T-helper 2 cell treated with Interferon-gamma antibody and Interleukin-4, amounts not matched to agents 100 ng/mL and 5 ng/mL, for 36 hours (primary cell): Measurements from ENCODE around the gene KIAA0232. TPM values are rescaled to one million over a fixed set of nuclear protein-coding genes. Genes with fewer than 3 reads are reported as not detected.

ENCODE experiments used
- intact Hi-C: fragments of 100-400 bp; cut with micrococcal nuclease; formaldehyde crosslinking; loops from one replicate; pipeline ENCODE4 v1.15.1; 2023
- total RNA-seq: library from RNA; stranded (reverse); gene quantifications from 2 replicates; pipeline ENCODE4 v1.2.3, GENCODE V29; 2022

KIAA0232 gene
- total RNA-seq, 1 donor from 2014 or later, result 15.6 TPM

DNA sequence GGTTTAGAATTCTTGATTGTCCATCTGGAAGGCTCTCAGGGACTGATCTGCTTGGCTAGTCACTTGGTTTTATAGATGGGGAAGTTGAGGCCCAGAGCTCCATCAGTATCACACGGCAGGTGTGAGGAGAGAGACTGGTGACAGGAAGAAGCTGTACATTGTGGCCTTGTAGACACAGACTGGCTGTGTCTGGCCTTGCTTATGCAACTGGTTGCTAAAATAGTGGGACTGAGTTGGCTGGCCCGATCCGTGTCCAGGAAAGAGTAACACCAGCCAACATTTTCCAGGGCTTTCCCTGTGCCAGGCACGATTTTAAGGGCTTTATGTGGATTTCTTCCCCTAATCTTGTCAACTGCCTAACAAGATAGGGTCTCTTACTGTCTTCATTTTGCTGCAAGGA, 129.9 kb downstream of the KIAA0232 start:
- intact Hi-C loops, result no loop called here

DNA sequence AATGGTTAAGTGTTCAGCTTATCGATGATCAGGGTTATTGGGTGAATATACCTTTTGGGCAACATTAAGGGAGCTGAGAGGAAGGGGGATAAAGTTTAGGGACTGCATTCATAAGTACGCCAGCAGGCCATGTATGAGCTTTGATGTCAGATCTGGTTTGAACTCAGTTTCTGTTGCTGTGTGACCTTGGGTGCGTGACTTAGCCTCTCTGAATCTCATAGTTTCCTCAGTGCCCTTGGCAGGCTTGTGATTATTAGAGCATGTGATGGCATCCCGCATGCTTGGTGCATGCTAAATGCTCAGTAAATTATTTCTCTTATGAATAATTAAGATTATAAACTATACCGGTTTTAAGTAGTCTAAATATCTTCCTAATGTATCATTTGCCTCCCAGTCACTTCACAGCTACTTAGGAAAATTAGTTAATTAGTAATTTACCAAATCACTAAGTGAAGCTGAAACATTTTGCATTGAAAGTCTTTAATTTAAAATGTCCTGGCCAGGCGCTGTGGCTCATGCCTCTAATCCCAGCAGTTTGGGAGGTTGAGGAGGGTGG, 130.9 kb downstream of the KIAA0232 start:
- intact Hi-C loops, result no loop called here

DNA sequence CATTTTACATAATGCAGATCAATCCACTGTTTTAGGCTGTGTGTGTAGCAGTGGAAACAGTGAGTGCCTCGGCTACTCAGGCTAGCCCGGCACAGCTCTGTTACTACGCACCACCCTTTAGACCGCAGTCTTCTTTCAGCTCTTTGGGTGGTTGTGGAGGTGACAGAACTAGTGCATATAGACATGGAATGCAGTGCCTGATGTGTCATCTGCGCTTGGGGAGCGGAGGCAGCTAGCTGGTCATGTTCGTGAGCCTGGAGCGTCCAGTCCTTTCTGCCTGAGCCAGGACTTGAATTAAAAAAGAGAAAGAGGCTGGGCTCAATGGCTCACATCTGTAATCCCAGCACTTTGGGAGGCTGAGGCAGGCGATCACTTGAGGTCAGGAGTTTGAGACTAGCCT, 131.9 kb downstream of the KIAA0232 start:
- intact Hi-C loops, result no loop called here

DNA sequence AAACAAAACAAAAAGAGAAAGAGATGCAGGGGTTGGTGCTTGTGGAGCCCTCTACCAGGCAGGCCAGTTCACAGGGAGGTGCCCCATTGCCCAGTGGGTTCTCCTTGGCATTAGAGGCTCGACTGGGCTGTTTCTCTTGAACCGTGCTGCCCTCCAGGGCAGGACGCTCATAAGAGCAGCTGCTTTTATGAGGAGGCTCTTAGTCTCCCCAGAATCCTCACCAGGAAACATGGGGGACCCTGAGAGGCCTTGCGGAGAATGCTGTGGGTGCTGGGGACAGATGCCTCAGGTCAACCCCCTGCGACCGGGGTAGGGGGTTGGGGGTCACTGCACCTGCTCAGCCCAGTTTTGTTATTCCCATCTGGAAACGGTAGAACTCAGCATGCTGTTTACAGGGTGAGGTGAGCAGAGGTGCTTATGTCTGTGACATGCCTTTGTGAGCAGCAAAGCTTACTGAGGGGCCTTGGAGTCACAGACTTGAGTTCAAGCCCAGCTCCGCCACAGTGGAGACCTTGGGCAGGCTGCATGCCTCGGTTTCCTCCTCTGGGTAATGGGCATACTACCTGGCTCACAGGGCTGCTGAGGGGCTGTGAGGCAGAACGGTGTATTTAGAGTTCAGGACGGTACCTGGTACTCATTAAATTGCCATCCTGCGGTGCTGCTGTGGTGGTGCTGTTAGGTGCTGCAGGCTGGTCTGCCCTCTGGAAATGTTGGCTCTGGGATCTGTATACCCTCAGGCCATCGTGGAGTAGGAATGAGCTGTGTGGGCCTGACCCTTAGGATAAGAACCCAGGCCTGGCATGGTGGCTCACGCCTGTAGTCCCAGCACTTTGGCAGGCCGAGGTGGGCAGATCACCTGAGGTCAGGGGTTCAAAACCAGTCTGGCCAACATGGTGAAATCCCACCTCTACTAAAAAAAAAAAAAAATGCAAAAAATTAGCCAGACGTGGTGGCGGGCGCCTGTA, 132.8 kb downstream of the KIAA0232 start:
- intact Hi-C loops, result no loop called here

DNA sequence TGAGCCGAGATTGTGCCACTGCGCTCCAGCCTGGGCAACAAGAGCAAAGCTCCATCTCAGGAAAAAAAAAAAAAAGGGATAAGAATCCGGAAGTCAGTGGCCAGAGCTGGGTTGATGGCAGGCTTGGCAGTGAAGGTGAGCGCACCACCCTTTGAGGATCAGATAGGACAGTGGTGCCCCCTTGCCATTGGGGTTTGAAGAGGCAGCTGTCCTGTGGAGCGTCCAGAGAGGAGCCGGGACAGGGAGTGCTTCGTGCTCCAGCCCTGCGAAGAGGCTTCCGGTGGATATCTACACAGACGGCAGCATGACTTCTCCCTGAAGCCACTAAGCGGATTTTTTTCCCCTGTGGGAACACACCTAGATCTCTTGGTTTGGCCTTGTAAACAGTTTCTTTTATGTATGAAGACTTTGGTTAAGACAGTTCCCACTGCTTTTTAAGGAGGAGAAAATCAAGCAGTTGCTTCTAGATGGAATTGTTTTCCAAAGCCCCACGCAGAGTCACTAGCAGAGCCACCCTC, 133.6 kb downstream of the KIAA0232 start:
- intact Hi-C loops, result no loop called here

DNA sequence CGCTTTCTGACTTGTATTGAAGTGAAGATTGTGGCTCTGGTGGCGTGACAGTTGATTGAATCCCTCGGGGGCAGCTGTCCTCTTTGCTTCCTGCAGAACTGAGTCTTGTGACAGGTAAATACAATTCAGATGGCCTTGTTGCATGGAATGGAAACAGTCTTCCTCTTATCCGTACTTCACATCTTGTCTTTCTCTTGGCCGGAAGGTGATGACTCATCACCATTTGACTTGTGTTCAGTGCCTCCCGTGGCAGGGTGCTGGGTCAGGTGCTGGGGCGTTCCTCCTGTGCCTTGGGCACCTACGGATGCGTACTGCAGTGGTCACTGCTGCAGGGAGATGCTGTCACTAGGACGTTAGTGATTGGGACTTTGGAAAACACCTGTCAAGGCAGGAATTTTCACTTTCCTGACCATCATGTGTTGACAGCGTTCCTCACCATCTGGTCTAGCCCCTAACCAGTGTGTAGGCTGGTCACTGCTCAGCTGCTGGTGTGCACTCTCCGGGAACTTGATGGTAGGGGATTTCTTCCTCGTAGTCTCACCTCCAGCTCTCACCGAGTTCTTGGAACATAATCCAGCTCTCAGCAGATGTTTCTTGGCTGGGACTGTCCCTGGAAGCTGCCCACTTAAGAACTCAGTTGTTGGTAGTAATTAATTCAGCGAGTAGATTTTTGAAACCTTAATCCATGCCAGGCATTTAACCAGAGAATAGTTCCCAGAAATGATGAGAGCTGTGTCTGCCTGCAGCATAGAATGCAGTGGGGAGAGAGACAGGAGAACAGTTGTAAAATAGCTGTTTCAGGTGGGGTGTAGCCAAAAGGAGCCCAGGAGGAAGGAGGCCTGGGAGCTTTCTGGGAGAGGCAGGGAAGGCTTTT, 134.3 kb downstream of the KIAA0232 start:
- intact Hi-C loops, result no loop called here

DNA sequence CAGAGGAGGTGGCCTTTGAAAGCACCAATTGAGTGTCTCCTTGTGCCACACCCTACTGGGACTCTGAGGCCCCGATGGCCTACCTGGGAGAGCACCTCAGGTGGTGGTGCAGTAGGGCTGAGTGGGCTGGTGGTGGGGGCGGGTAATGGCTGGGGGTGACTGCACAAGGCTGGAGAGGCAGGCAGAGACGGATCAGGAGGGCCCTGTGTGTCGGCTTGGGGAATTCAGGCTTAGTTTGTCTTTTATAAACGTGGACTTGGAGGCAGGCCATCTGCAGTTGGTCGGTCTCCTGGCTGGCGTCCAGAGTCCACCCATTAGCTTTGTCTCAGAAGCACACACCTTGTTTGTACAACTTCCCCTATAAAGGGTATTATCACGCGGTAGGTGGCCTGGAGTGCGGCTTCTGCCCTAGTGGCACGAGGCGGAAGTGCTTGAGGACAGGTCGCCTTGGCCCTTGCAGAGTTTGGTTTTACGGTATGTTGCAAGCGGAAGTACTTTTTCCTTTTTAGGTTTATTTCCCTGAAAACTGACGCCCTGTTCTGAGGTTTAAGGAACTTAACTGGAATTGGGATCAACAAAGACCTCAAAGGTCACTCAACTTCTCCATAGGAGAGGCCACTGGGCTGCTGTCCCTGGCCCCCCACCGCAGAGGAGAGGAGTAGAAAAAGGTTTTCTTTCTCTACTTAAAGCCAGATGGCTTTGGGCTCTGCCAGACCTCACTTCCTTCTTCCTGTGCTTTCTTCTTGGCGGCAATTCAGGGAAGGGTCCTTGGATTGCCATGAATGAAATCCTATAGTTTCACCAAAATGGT, 135.1 kb downstream of the KIAA0232 start:
- intact Hi-C loops, result loop anchor here (1.0 kb wide), 1 partner anchor 10 kb away; no protein-coding TSS in a partner anchor

DNA sequence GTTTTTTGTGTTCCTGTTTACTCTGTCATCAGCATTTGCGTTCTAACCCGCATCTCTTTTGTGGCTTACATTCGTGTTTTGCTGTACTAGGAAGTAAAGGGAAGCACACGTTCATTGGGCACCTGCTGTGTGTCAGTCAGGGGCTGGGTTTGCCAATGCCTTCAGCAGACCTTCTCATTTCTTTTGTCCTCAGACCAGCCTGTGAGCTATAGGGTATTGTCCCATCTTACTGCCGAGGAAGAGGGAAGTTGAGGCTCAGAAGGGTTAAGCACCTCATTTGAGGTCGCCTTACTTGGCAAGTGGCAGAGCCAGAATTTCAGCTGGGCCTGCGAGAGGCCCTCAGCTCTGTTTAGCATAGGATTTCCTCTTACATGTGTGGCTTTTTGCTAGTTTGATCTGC, 135.8 kb downstream of the KIAA0232 start:
- intact Hi-C loops, result loop anchor here (1.0 kb wide), 1 partner anchor 9 kb away; no protein-coding TSS in a partner anchor

DNA sequence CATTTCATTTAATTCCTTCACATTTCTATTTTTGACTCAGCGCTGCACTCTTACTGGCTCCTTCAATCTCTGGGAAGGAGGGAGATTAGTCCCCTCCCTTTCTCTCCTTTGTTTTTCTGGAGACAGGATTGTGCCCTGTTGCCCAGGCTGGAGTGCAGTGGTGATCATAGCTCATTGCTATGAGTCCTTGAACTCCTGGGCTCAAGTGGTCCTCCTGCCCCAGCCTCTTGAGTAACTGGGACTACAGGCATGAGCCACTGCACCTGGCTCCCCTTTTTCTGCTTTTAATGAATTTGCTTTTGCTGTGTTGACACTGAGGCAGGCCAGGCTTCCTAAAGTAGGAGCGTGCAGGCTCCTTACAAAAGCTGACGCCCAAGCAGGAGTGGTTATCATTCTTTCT, 137.6 kb downstream of the KIAA0232 start:
- intact Hi-C loops, result no loop called here

DNA sequence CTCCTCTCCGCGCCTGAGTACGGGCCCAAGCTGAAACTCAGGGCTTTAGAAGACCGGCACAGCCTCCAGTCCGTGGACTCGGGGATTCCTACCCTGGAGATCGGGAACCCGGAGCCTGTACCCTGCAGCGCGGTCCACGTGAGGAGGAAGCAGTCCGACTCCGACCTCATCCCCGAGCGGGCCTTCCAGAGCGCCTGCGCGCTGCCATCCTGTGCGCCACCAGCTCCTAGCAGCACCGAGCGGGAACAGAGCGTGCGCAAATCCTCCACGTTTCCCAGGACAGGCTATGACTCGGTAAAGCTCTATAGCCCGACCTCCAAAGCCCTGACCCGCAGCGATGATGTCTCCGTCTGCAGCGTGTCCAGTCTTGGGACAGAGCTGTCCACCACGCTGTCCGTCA, 141.0 kb downstream of the KIAA0232 start:
- intact Hi-C loops, result no loop called here

DNA sequence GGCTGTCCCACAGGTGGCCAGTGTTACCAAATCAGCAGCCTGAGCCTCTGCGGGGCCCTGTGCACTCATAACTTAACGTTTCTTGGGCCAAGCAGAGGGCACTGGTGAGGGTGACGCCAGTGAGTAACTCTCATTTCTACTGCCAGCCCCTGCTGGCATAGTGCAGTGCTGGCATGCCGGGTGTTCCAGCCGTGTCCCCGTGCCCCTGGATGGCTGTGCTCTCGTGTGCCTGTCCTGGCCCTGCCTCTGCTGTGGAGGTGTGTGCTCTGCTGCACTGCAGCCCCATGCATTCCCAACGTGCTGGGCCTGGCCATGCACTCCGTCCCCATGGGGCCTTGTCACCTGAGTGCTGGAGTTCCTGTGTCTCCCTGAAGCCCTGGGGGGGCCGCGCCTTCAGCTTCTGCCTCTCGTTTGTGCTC, 141.8 kb downstream of the KIAA0232 start:
- intact Hi-C loops, result no loop called here

DNA sequence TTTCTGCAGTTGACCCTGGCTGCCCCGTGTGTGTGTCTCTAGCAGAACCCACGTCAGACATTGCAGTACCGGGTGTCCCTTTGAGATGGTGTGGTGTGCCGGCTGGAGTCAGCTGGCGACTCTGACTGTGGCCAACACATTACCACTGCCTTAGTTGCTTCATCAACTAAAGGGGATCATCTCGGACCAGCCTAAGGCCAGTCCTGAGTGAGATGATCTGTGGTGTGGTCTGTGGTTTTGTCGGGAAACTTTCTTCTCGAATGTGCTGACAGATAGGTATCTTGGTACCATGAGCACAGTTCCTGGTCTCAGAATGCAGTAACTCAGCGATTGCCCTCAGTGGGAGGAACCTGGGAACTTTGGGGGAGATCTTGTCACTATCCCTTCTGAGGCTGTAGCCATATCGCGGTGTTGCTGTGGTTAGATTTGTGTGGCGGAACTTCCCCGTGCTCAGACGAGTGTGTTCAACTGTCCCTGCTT, 142.9 kb downstream of the KIAA0232 start:
- intact Hi-C loops, result no loop called here

DNA sequence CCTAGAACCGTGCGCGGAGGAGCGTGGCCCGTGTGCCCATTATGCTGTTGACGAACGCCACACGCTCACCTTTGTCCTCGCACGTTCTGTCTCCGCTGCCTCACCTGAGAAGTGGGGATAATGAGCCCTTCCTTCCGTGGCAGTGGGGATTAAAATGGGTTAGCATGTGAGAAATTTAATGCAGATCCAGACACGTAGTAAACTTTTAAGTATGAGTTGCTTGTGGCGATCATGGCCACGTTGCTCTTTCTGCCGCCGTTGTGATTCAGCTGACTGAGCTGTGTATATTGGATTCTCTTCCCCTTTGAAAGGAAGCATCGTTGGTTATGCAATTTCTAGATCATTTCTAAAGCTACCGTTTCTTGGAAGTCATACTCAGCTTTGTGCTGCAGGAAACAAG, 143.6 kb downstream of the KIAA0232 start:
- intact Hi-C loops, result no loop called here

DNA sequence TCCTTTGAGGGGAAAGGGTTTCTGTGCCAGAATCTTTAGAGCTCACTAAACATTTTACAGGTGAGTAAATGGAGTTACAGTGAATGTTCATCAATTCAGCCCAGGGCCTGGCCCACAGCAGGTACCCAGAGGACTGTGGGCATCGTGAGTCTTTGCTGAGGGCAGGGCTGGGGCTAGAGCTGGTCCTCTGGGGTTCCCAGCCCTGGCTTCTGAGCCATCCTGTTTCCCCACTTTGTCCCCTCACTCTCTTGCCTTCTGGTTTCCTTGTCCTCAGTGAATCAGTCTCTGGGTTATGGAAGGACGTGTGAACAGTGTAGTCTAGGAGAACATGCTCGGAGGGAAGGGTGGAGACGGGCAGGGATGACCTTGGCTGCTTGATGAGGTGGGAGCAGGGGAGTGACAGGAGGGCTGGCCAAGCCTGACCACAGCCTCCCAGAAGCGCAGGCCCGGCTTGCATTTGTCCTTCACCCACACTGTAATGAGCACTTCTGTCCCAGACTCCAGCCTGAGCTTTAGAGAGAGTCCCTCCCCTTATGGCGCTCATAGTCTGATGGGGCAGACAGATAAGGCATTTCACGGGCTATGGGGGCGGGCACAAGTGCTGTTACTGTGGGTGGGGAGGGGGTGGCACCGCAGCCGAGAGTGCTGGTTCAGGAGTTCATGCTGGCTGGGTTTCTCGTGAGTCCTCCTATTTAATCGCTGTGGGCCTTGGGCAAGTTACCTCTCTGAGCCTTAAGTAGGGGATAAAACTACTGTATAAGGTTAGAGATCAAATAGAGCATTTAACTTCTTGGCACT, 144.4 kb downstream of the KIAA0232 start:
- intact Hi-C loops, result loop anchor here (1.0 kb wide), 1 partner anchor 9 kb away; no protein-coding TSS in a partner anchor

DNA sequence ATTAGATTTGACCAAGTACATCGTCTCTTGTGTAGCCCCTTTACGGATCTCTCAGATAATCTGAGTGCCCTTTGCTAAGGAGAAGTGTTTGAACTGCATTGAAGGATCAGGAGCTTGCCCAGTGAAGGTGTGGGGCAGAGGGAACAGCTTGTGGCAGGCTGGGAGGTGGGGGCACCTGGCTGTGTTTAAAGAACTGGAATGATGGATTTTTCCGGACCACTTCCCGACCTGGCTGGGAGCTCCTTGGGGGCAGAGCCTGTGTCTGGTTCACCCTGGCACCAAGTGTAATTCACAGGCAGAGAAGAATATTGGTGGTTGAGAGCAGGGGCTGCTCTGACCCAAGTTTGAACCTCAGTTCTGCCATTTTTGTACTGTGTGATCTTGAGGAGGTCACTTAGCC, 145.6 kb downstream of the KIAA0232 start:
- intact Hi-C loops, result no loop called here

DNA sequence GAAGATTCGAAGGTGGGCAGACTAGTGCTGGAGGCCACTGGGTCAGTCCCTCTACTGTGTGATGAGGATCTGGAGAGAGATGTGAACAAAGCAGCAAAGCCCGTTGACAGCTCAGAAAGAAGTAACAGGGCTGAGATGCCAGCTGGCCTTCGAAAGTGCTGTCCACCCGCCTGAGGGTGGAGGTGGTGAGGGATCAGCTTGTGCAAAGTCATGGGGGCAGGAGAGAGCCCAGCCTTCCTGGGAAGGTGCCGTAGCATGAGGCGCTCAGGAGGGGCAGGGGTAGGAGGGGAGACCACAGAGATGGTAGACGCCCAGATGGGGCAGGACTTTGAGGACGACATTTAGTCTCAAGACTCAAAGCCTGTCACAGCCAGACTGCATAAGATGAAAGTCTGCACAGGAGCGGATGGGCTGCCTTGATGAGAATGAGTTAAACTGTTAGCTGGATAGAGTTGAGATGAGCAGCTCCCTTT, 146.8 kb downstream of the KIAA0232 start:
- intact Hi-C loops, result no loop called here

DNA sequence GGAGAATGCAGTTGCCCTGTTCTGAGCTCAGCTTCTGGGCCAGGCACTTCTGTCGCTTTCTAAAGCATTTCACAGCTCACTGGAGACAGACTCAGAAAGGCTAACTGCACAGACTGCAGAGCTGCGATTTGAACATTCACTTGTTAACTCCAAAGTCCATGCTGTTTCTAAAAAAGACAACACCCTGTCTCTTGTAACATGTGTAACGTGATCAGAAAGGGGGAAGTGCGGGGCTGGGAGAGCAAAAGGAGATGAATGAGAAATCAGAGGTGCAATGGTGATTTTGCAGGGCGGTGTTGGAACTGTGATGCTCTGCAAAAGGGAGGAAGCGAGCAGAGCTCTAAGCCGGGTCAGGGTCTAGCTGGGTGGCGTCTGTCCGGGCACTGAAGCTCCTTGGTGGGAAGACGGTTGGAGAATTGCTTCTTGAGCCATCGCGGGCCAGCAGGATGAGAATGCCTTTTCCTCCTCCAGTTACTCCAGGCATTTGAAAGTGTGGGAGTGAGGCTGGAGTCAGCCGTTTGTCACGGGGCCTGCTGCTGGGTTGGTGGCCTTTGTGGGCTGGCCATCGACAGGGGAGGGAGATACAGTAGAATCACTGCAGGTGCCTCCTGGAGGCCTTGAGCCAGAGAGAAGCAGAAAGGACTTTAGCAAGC, 147.4 kb downstream of the KIAA0232 start:
- intact Hi-C loops, result no loop called here

DNA sequence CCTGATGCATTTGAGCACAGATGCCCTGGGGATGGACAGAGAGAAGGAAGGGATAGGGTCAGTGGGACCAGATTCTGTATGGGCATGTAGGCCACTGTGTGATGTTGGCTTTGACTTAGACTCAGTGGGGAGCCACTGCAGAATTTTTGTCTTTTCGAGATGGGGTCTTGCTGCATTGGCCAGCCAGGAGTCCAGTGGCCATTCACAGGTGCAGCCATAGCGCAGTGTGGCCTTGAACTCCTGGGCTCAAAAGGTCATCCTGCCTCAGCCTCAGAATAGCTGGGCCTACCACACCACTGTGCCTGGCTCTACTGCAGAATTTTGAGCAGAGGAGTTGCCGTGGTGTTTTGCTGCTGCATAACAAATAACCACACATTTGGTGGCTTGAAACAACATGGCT, 149.9 kb downstream of the KIAA0232 start:
- intact Hi-C loops, result no loop called here

DNA sequence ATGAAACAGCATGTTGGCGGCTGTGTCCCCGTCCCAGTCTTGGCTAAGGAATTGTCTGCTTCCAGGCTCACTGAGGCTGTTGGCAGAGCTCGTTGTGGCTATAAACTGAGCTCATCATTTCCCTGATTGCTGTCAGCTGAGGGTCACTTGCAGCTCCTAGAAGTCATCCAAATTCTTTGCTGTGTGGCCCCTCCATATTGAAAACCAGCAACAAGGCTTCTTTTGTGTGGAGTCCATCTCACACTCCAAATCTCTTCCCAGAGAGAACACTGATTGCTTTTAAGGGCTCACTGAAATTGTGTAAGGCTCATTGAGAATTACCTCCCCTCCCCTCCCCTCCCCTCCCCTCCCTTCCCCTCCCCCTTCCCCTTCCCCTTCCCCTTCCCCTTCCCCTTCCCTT, 150.4 kb downstream of the KIAA0232 start:
- intact Hi-C loops, result no loop called here
